H9 (cell line): Measurements from ENCODE around the gene SRGAP3. TPM values are rescaled to one million over a fixed set of nuclear protein-coding genes. Genes with fewer than 3 reads are reported as not detected.

ENCODE experiments used
- DNase-seq: peaks from one replicate; pipeline ENCODE4 v3.0.0-alpha.2; 2017
- H2AFZ ChIP-seq: one replicate; pipeline ENCODE4 v1.6.1; 2013; ENCODE audit warnings: mild to moderate bottlenecking, low read length, control low read depth, moderate library complexity
- H2AK5ac ChIP-seq: 2 replicates; pipeline ENCODE4 v1.6.1; 2013; ENCODE audit warnings: low read length, control low read depth, mixed read lengths; ENCODE audit not compliant: insufficient read length
- H2BK120ac ChIP-seq: one replicate; pipeline ENCODE4 v1.6.1; 2013; ENCODE audit warnings: low read depth, mild to moderate bottlenecking, low read length, control low read depth, inconsistent platforms; ENCODE audit not compliant: poor library complexity, severe bottlenecking
- H2BK12ac ChIP-seq: 2 replicates; pipeline ENCODE4 v1.6.1; 2013; ENCODE audit warnings: low read length, control low read depth, mixed read lengths, low read depth; ENCODE audit not compliant: insufficient read length
- H2BK15ac ChIP-seq: 2 replicates; pipeline ENCODE4 v1.6.1; 2013; ENCODE audit warnings: low read depth, low read length, control low read depth
- H2BK20ac ChIP-seq: one replicate; pipeline ENCODE4 v1.6.1; 2013; ENCODE audit warnings: low read depth, mild to moderate bottlenecking, low read length, control low read depth, inconsistent platforms; ENCODE audit not compliant: poor library complexity, severe bottlenecking
- H2BK5ac ChIP-seq: 2 replicates; pipeline ENCODE4 v1.6.1; 2013; ENCODE audit warnings: low read length, control low read depth, mixed read lengths; ENCODE audit not compliant: insufficient read length
- H3K14ac ChIP-seq: 2 replicates; pipeline ENCODE4 v1.6.1; 2013; ENCODE audit warnings: low read length, control low read depth; ENCODE audit not compliant: insufficient read depth
- H3K18ac ChIP-seq: 2 replicates; pipeline ENCODE4 v1.6.1; 2013; ENCODE audit warnings: low read depth, mild to moderate bottlenecking, mixed read lengths, low read length, control low read depth; ENCODE audit not compliant: insufficient read length
- H3K23ac ChIP-seq: 2 replicates; pipeline ENCODE4 v1.6.1; 2013; ENCODE audit warnings: low read length, control low read depth, mixed read lengths, low read depth; ENCODE audit not compliant: insufficient read length
- H3K23me2 ChIP-seq: 2 replicates; pipeline ENCODE4 v1.6.1; 2013; ENCODE audit warnings: low read depth, mild to moderate bottlenecking, mixed read lengths, low read length, control low read depth; ENCODE audit not compliant: insufficient read length, poor library complexity, severe bottlenecking
- H3K27ac ChIP-seq: 2 replicates; pipeline ENCODE4 v1.5.1; 2013; ENCODE audit warnings: low read length, control low read depth, mixed read lengths, low read depth; ENCODE audit not compliant: insufficient read length
- H3K27me3 ChIP-seq: 2 replicates; pipeline ENCODE4 v1.6.1; 2013; ENCODE audit warnings: low read length, control low read depth, inconsistent platforms; ENCODE audit not compliant: insufficient read depth
- H3K4ac ChIP-seq: 2 replicates; pipeline ENCODE4 v1.6.1; 2013; ENCODE audit warnings: low read depth, mild to moderate bottlenecking, control low read depth, inconsistent platforms, low read length, moderate library complexity
- H3K4me1 ChIP-seq: 2 replicates; pipeline ENCODE4 v1.6.1; 2013; ENCODE audit warnings: low read length, control low read depth, inconsistent platforms; ENCODE audit not compliant: insufficient read depth
- H3K4me2 ChIP-seq: 2 replicates; pipeline ENCODE4 v1.6.1; 2013; ENCODE audit warnings: low read length, control low read depth, mixed read lengths; ENCODE audit not compliant: insufficient read length, insufficient read depth
- H3K56ac ChIP-seq: 2 replicates; pipeline ENCODE4 v1.6.1; 2013; ENCODE audit warnings: low read depth, mild to moderate bottlenecking, mixed read lengths, low read length, control low read depth; ENCODE audit not compliant: insufficient read length
- H3K79me1 ChIP-seq: 2 replicates; pipeline ENCODE4 v1.6.1; 2013; ENCODE audit warnings: low read depth, mild to moderate bottlenecking, moderate library complexity, low read length, control low read depth, inconsistent platforms; ENCODE audit not compliant: insufficient read depth, poor library complexity, severe bottlenecking
- H3K79me2 ChIP-seq: 2 replicates; pipeline ENCODE4 v1.6.1; 2013; ENCODE audit warnings: low read length, control low read depth, inconsistent platforms; ENCODE audit not compliant: insufficient read depth
- H3K9ac ChIP-seq: 2 replicates; pipeline ENCODE4 v1.6.1; 2013; ENCODE audit warnings: low read length, control low read depth, mixed read lengths; ENCODE audit not compliant: insufficient read length; ENCODE audit errors: extremely low read depth
- H3K9me3 ChIP-seq: one replicate; pipeline ENCODE4 v1.6.1; 2013; ENCODE audit warnings: low read depth, low read length, inconsistent platforms; ENCODE audit not compliant: control insufficient read depth
- H3T11ph ChIP-seq: one replicate; pipeline ENCODE4 v1.6.1; 2013; ENCODE audit warnings: mild to moderate bottlenecking, low read length, control low read depth, inconsistent platforms
- H4K20me1 ChIP-seq: one replicate; pipeline ENCODE4 v1.6.1; 2013; ENCODE audit not compliant: control insufficient read depth, insufficient read length, insufficient read depth
- H4K5ac ChIP-seq: 2 replicates; pipeline ENCODE4 v1.6.1; 2013; ENCODE audit warnings: low read depth, mild to moderate bottlenecking, mixed read lengths, low read length, control low read depth; ENCODE audit not compliant: insufficient read length
- H4K8ac ChIP-seq: replicated peaks from 2 replicates; pipeline ENCODE4 v1.6.1; 2013; ENCODE audit warnings: low read length, control low read depth, mixed read lengths, low read depth; ENCODE audit not compliant: insufficient read length
- H4K91ac ChIP-seq: 2 replicates; pipeline ENCODE4 v1.6.1; 2013; ENCODE audit warnings: low read depth, mild to moderate bottlenecking, moderate library complexity, mixed read lengths, low read length, control low read depth; ENCODE audit not compliant: insufficient read length
- H3K27ac Mint-ChIP-seq, 3 experiments: 2 replicates in 2 of 3; 3 replicates in 1 of 3; pipeline ENCODE4 v1.8.0; 2020 to 2021; ENCODE audit warnings: mixed read lengths in 3 of 3, mild to moderate bottlenecking in 1 of 3, moderate library complexity in 1 of 3
- H3K27me3 Mint-ChIP-seq: 2 replicates; pipeline ENCODE4 v1.8.0; 2021; ENCODE audit warnings: low read depth, mild to moderate bottlenecking, moderate library complexity, mixed read lengths
- H3K36me3 Mint-ChIP-seq, 3 experiments: 2 replicates in 2 of 3; 3 replicates in 1 of 3; pipeline ENCODE4 v1.8.0; 2020 to 2021; ENCODE audit warnings: low read depth in 3 of 3, mixed read lengths in 3 of 3; ENCODE audit not compliant: insufficient read depth in 1 of 3
- H3K4me1 Mint-ChIP-seq, 2 experiments: 2 replicates each; pipeline ENCODE4 v1.8.0; 2020; ENCODE audit warnings: mixed read lengths in 2 of 2
- H3K4me3 Mint-ChIP-seq, 2 experiments: 2 replicates in 1 of 2; 3 replicates in 1 of 2; pipeline ENCODE4 v1.8.0; 2020 to 2021; ENCODE audit warnings: mild to moderate bottlenecking in 2 of 2, mixed read lengths in 2 of 2, moderate library complexity in 1 of 2
- H3K9me3 Mint-ChIP-seq, 2 experiments: 2 replicates in 1 of 2; 3 replicates in 1 of 2; pipeline ENCODE4 v1.8.0; 2020; ENCODE audit warnings: mild to moderate bottlenecking in 2 of 2, mixed read lengths in 2 of 2, moderate library complexity in 1 of 2
- WGBS: extraction: QIAGEN DNeasy Blood & Tissue Kit; methylation state at CpG from one replicate; pipeline ENCODE4 v1.1.7; 2013; ENCODE audit warnings: missing lambda C conversion rate, low lambda C conversion rate, mixed read lengths; ENCODE audit not compliant: insufficient read length; ENCODE audit errors: extremely low coverage; 5-methylcytosine and 5-hydroxymethylcytosine counted together
- total RNA-seq: library from RNA; stranded (reverse); gene quantifications from 2 replicates; pipeline ENCODE4 v1.2.1, GENCODE V29; 2021
- TF ChIP-seq, protein P1 (sequence below): fragments of 200-600 bp; sonication (generic); conservative IDR thresholded peaks from 3 replicates; pipeline ENCODE4 v1.8.0; 2021; ENCODE audit warnings: antibody characterized with exemption, mild to moderate bottlenecking

SRGAP3 gene
- total RNA-seq, 1 experiment from 2014 or later, result 3.4 TPM

DNA sequence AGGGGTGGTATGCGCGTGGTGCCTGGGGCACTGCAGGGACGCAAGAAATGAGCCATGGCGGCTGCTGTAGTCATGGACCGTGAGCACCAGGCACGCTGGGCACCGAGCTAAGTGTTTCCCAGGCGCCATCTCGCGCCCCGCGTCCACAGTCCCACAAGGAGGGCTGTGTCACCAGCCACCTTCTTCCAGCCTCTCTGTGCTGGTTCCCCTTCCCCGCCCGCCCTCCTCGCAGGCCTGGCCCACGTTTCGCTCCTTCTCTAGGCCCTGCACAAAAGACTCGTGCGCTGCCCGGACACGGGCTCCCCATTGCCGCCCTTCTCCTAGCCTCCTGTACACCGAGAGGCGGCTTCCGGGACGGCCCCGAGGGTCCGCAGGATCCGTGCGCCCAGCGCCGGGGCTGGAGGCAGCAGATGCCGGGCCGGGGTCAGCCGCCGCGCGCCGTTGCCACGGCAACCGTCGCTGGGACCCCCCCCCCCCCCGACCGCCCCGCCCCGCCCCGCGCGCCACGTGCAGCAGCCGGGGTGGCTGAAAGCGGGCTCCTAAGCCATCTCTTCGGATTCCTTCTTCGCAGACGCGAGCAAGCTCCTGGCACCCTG lies 113.4 kb downstream of the SRGAP3 start:
- no peak overlapping the region for H2AK5ac ChIP-seq
- H3K56ac ChIP-seq, result no peak overlapping the region
- peaks cover 3% of the 10 kb centered on the region for H3K23me2 ChIP-seq
- peaks cover 2% of the 10 kb centered on the region; the same call in 1 of the 2 replicates for H3K27me3 ChIP-seq
- peaks cover 33% of the 10 kb centered on the region for H3K27me3 Mint-ChIP-seq
- no peak overlapping the region for H3K27ac Mint-ChIP-seq
- peaks cover 0 to 8% (median 3%) of the 10 kb centered on the region in 3 experiments; a peak in 3 of 7 replicates for H3K36me3 Mint-ChIP-seq
- H3K4me2 ChIP-seq, result peak overlapping the region; percentile 71
- H3K79me1 ChIP-seq, result no peaks in the 10 kb centered on the region
- no peaks in the 10 kb centered on the region; the same call in 1 of the 2 replicates for H3K4me1 ChIP-seq
- H3T11ph ChIP-seq, result no peak overlapping the region
- peak; percentile 85 for DNase-seq
- H2AFZ ChIP-seq, result no peak overlapping the region
- no peak overlapping the region for H3K23ac ChIP-seq
- no peak overlapping the region for H2BK120ac ChIP-seq
- no peak overlapping the region for H3K27ac ChIP-seq
- H2BK5ac ChIP-seq, result no peak overlapping the region
- H3K4me3 Mint-ChIP-seq, result peak overlapping the region; percentile 54 to 72
- H3K18ac ChIP-seq, result peak overlapping the region; percentile 58
- no peak overlapping the region for H2BK20ac ChIP-seq
- no peak overlapping the region for H2BK12ac ChIP-seq
- WGBS, result no CpG with 5 or more reads among the region's 56 CpGs
- TF ChIP-seq, protein P1, sequence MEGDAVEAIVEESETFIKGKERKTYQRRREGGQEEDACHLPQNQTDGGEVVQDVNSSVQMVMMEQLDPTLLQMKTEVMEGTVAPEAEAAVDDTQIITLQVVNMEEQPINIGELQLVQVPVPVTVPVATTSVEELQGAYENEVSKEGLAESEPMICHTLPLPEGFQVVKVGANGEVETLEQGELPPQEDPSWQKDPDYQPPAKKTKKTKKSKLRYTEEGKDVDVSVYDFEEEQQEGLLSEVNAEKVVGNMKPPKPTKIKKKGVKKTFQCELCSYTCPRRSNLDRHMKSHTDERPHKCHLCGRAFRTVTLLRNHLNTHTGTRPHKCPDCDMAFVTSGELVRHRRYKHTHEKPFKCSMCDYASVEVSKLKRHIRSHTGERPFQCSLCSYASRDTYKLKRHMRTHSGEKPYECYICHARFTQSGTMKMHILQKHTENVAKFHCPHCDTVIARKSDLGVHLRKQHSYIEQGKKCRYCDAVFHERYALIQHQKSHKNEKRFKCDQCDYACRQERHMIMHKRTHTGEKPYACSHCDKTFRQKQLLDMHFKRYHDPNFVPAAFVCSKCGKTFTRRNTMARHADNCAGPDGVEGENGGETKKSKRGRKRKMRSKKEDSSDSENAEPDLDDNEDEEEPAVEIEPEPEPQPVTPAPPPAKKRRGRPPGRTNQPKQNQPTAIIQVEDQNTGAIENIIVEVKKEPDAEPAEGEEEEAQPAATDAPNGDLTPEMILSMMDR, result no peak
- H3K4me1 Mint-ChIP-seq, result peaks cover 15 to 16% of the 10 kb centered on the region in 2 experiments
- H2BK15ac ChIP-seq, result no peak overlapping the region
- no peak overlapping the region for H3K9ac ChIP-seq
- H3K9me3 Mint-ChIP-seq, result peaks cover 0 to 8% of the 10 kb centered on the region in 2 experiments; a peak in 4 of 5 replicates
- no peak overlapping the region for H3K4ac ChIP-seq
- no peak overlapping the region for H4K5ac ChIP-seq
- no peaks in the 10 kb centered on the region for H3K79me2 ChIP-seq
- H4K20me1 ChIP-seq, result no peaks in the 10 kb centered on the region
- H4K8ac ChIP-seq, result no peak overlapping the region
- H4K91ac ChIP-seq, result no peak overlapping the region
- peak overlapping the region; percentile 71 for H3K14ac ChIP-seq
- H3K9me3 ChIP-seq, result no peaks in the 10 kb centered on the region
